Neural cell (in vitro differentiated cells): Measurements from ENCODE around the gene LIPT1.

ENCODE experiments used
- RAD21 ChIP-seq: fragments of 450-650 bp; conservative IDR thresholded peaks from 2 replicates; pipeline ENCODE4 v1.6.1; 2014; ENCODE audit warnings: antibody characterized with exemption, mild to moderate bottlenecking, moderate library complexity
- TF ChIP-seq, protein P1 (sequence below): fragments of 450-650 bp; IDR thresholded peaks from 2 replicates; pipeline ENCODE4 v1.5.1; 2014; ENCODE audit warnings: antibody characterized with exemption, mild to moderate bottlenecking, moderate library complexity; ENCODE audit not compliant: poor library complexity, severe bottlenecking

DNA sequence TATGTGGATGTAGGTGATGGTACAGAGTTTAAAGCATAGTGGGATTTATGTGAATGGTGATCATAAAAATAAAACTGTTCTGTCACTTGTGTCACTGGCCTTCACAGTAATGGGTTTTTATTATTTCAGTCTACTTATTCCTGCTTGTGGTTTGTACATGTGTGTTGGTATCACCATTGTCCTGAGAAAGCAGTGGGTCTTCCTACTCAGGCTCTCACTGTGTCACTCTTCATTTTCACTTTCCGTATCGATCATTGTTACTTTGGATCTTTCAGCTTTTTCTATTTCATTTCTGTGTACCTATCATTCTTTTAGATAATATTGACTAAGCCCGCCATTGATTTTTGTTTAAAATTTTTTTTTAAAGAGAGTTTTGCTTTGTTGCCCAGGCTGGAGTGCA is 33.6 kb downstream of the LIPT1 start:
- TF ChIP-seq RAD21 = no peak
- TF ChIP-seq, protein P1, sequence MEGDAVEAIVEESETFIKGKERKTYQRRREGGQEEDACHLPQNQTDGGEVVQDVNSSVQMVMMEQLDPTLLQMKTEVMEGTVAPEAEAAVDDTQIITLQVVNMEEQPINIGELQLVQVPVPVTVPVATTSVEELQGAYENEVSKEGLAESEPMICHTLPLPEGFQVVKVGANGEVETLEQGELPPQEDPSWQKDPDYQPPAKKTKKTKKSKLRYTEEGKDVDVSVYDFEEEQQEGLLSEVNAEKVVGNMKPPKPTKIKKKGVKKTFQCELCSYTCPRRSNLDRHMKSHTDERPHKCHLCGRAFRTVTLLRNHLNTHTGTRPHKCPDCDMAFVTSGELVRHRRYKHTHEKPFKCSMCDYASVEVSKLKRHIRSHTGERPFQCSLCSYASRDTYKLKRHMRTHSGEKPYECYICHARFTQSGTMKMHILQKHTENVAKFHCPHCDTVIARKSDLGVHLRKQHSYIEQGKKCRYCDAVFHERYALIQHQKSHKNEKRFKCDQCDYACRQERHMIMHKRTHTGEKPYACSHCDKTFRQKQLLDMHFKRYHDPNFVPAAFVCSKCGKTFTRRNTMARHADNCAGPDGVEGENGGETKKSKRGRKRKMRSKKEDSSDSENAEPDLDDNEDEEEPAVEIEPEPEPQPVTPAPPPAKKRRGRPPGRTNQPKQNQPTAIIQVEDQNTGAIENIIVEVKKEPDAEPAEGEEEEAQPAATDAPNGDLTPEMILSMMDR = no peak
